NCI-H2171 (cell line): ENCODE data around the gene CHRND.

Experiments used
- DNase-seq: peaks from one replicate; lab custom pipeline; 2025; lab: John Stamatoyannopoulos, UW

The CHRND gene

GRCh38 chr2:232576995-232577394, 51.0 kb downstream of the CHRND start:
- DNase-seq, result no peak

- DNase-seq, result no peak
Measured at GRCh38 chr2:232577841-232578240, 51.9 kb downstream of the CHRND start.

- DNase-seq, result no peak
Measured at GRCh38 chr2:232578626-232579025, 52.7 kb downstream of the CHRND start.

DNA sequence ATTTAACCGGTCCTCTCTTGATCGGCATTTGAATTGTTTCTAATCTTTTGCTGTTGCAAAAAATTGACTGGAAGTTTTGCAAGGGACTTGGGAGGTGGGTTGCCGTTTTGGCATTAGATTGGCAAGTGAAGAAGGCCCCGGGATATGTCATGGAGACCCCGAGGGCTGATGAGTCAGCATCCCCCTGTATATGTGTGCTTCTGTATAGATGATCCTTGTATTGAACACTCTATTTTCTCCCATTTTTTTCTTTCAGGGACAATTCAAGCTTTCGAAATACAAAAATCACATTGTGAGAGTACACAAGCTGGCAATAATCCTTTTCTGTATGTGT, 54.7 kb downstream of the CHRND start:
- no peak for DNase-seq

GRCh38 chr2:232581725-232582124, 55.8 kb downstream of the CHRND start:
- no peak for DNase-seq

GRCh38 chr2:232584238-232584637, 58.3 kb downstream of the CHRND start:
- no peak for DNase-seq
